Stimulated activated CD4-positive, alpha-beta T cell treated with anti-CD3 and anti-CD28 coated beads, Interleukin-2, amount 100 ng/mL, for 48 hours (primary cell): ENCODE data around the gene SPTB.

Source experiments
- DNase-seq, 2 donors: peaks; one replicate each; pipeline ENCODE4 v3.0.0-alpha.2; 2020

The SPTB gene

GRCh38 chr14:64705381-64706118 lies 174.2 kb downstream of the SPTB start:
- DNase-seq, result no peak

- no peak for DNase-seq
These were observed 174.8 kb downstream of the SPTB start for GRCh38 chr14:64704743-64705380.

- DNase-seq, result no peak
These were observed 175.5 kb downstream of the SPTB start, which contains the start of gene PLEKHG3 for GRCh38 chr14:64704143-64704742. Gene PLEKHG3 (plus strand): TSS chr14:64704424. CDS start chr14:64727632, 23,208 bp downstream.

GRCh38 chr14:64703395-64704142 lies 176.1 kb downstream of the SPTB start:
- DNase-seq, result no peak

GRCh38 chr14:64702493-64703394 lies 177.0 kb downstream of the SPTB start:
- no peak for DNase-seq

GRCh38 chr14:64701660-64702059 lies 178.0 kb downstream of the SPTB start:
- DNase-seq, result no peak

GRCh38 chr14:64700894-64701293 lies 178.8 kb downstream of the SPTB start:
- no peak for DNase-seq

- no peak for DNase-seq
These were observed 179.4 kb downstream of the SPTB start for GRCh38 chr14:64700290-64700689.

GRCh38 chr14:64698903-64699302 lies 180.8 kb downstream of the SPTB start:
- DNase-seq, result no peak

GRCh38 chr14:64696355-64696857 lies 183.3 kb downstream of the SPTB start:
- DNase-seq, result no peak
